Measurements from ENCODE around the gene RIMKLB.
A peak's percentile ranks its signal among the peaks of the same experiment; 100 is the strongest.

RIMKLB gene

DNA sequence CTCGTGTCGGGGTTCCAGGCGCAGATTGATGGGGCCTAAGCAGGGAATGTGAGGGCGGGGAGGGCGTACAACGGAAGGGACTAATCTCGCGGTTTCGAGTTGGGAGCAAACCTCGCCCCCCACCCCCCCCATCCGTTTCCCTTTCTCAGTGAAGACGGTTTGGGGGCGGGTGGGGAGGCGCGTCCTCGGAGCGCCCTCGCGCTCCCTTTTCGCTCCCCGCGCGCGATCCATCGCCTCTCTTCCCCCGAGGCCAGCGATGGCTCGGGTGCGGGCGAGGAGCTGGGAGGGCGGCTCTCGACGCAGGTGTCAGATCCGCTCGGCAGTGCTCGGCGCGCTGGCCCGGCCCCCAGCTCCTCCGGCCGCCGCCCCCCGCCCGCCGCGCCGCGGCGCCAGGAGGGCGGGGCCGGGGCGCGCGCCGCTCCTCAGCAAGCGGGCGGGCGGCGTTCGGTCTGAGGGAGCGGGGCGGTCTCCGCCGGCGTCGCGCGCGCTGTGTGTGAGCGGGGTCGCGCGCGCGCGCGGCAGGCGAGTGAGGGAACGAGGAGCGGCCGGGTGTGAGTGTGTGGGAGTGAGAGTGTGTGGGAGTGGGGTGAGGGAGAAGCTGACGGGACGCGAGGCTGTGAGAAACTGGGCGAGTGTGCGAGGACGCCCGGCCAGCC is at the start of gene RIMKLB:
Gene RIMKLB, plus strand, starts transcription at position 516 of the 656 bp plus-strand sequence. CDS start 15,876 bp downstream, outside the sequence.
- peak; percentile 26 for DNase-seq

DNA sequence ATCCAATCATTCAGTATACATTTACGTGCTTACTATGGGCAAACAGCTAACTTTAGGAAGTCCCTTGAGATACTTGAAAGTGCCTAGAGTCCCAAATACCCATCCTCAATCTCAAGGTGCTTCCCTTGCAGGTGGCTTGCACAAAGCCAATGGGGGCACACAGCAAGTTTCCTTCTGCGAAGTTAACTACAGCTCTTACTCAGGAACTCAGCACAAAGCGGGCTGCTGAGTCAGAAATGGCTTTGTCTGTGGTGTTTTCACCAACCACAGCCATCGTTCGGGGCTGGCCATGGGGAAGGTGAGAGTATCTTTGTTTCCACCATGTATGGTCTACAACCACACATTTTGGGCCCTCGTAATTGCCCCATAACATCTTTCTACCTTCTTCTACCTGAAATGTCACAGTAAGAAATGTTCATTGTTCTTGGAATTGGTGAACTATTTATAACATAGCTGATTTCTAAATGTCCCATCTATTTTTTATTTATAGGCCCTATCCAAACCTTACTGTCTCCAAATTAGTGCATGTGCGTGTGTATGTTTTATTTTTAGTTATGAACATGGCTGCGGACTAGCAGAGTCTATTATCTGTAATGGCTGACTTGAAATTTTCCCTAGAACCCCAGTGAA is 49.1 kb upstream of the RIMKLB start:
- no peak for DNase-seq

DNA sequence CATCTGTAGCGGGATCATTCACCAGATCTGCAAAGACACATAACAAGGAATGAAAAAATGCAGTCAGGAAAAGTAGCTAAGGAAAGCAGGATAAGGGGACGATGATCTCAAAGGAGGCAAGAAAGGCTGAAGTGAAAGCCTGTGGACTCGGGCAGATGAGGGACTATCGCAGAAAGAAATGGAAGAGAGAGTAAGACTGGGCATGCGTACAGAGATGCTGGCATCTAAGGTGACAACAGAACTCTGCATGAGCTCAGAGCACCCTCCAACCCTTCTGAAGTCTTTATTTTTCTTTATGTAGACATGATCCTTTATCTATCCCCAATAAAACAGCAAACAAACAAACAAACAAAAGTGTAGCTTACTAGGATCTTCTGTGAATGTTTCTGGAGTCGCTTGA is 42.4 kb upstream of the RIMKLB start:
- DNase-seq, result no peak

DNA sequence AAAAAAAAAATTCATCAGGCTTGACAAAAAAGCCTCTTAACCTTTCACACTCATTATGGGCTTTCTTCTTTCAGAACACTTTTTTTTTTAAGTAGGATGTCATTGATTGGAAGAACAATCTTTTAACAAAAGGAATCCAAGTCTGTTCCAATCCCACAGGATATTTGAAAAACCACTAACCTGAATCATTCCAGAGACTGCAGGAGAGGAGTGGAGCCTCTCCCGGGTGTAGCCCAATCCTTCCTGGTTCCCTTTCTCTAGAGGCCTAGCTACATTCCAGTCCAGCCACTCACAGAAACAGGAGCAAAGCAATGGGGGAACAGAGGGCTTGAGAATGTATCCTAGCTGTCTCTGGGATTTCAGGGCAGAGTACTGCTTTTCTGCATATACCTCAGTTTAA is 39.4 kb upstream of the RIMKLB start:
- no peak for DNase-seq

- no peak for DNase-seq
Observed at GRCh38 chr12:8661016-8661415, 36.8 kb upstream of the RIMKLB start.

GRCh38 chr12:8661751-8662150 is 36.0 kb upstream of the RIMKLB start:
- DNase-seq, result no peak

DNA sequence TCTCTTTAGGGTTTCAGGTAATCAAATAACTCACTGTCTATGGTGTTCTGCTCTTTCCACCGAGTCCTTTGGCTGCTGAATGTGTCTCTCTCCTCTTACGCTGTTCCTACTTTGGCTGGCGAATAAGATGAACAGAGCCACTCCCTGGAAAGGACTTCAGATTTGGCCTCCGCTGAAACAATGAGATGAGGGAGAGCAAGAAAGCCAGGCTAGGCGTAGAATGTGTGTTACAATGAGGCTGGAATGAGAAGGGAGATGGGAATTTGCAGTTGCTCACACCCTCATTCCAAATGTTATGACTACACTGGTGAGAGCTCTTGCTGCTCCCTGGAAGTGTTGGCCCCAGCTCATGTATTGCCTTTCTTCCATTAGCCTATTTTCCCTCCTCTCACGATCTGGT is 35.2 kb upstream of the RIMKLB start, which contains the start of gene MFAP5:
Gene MFAP5, minus strand, starts transcription at position 234 of the 400 bp plus-strand sequence. CDS start 722 bp downstream, outside the sequence.
- DNase-seq, result no peak

DNA sequence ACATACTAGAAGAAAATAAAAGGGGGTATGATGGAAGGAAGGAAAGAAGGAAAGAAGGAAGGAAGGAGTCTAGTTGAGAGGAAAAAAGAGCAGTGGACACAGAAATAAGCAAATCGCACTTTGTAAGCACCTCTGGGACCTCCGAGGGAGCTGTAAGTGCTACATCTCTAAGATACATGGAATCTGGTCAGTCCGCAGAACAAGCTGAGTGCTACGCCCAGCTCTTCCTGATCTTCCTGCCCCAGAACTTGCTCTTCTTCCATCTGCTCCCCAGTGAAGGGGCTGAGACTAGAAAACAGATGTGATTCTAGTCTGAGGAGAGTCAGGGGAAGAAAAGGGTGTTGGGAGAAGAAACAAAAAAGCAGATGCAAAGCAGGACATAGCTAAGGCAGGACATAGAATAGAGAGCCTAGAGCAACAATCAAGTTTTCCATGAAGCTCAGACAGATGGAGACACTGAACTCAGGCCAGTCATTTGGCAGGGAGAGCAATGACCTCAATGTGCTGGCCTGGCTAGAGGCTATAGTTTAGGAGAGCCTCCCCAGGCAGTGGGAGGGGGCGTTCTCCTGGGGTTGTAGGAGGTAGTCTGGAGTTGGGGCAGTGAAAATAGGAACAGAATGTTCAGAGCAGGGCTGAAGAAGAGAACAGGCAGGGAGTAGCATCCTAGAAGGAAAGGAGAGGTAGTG is 33.4 kb upstream of the RIMKLB start:
- no peak for DNase-seq

DNA sequence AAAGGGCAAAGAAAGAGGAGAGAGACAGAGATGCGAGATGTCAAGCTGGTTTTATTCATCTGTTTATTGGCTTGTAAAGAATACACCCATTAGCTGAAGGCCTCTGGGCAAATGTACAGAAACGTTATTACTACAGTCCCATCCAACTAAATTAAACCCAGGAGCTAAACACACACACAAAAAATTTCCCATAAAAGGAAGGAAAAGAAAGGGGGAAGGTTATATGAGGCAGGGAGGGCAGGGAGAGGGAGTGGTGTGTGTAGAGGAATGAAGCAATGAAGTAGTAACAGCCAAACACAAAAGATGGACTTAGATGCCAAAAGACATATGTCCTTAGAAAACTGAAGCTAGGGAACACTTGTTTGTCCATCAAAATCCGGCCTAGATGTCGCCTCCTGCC is 32.0 kb upstream of the RIMKLB start:
- no peak for DNase-seq

GRCh38 chr12:8667270-8667669 is 30.5 kb upstream of the RIMKLB start:
- no peak for DNase-seq

DNA sequence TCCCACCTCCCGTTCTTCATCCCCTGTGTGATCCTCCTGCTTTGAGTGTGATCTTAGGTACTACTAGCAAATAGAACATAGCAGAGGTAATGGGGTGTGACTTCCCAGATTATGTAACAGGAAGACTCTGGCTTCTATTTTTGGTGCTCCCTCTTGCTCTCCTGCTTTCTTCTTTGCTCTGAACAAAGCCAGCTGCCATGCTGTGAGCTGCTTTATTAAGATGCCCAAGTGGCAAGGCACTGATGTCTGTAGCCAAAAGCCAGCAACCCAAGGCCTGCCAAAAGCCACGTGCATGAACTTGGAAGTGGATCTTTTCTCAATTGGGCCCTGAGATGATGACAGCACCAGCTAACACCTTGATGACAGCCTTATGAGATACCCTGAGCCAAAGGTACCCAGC is 29.4 kb upstream of the RIMKLB start:
- DNase-seq, result no peak

DNA sequence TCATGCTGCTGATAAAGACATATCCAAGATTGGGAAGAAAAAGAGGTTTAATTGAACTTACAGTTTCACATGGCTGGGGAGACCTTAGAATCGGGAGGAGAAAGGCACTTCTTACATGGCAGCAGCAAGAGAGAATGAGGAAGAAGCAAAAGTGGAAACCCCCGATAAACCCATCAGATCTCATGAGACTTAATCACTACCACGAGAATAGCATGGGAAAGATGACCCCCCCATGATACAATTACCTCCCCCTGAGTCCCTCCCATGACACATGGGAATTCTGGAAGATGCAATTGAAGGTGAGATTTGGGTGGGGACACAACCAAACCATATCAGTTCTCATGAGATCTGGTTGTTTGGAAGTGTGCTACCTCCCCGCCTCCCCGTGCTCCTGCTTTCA is 25.4 kb upstream of the RIMKLB start:
- DNase-seq, result no peak

- DNase-seq, result no peak
Observed at GRCh38 chr12:8675591-8676036, 22.2 kb upstream of the RIMKLB start.

DNA sequence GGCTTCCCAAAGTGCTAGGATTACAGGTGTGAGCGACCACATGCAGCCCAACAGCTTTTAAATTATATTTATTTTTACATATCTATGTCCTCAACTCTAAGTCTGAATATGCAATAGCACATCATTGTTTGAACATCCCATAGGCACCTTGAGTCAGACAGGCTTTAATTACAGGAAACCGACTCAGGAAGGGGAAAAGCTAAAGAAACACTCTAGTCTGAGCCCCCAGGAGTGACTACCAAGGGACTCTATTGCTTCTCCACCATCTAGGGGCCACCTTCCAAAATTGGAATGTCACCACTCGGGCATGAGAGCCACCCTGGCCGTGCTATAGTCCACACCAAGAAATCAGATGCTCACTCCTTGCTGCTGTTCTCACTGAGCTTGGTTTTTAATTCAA is 21.1 kb upstream of the RIMKLB start:
- DNase-seq, result no peak

DNA sequence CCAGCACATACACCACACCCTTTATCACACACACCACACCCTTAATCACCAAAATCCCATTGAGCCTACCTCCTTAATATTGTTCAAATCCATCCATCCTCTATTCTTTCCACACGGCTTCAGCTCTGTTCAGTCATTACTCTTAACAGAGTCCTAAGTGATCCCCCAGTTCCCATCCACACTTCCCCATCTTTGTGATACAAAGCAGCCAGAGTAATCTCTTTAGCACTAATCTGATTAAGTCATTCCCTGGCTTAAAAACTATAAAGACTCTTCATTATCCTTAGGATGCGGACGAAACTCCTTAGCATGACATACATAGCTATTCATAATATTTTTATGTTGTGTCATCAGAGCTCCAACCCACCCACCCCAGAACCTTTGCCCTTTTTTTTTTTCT is 20.4 kb upstream of the RIMKLB start:
- DNase-seq, result no peak

DNA sequence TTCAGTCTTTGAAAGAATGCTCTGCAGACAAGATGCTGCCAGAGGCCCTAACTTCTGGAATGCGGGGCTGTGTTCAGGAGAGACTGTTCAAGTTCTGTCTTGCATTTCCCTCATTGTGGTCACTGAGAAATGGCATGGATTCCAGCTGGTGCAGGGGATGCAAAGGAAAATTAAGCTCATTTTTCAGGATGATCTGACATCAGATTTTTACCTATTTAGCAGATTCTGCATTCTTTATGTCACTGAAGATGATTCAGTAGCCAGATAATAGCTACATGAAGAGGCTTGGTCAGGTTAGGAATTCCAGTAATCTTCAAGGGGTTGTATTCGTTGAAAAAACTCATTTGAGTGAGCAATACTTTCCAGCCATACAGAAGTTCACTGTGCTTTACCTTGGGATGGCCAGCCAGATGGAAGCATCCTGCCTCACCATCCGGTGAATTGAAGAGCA is 19.1 kb upstream of the RIMKLB start:
- DNase-seq, result no peak

GRCh38 chr12:8680533-8680932 is 17.3 kb upstream of the RIMKLB start:
- no peak for DNase-seq

GRCh38 chr12:8681129-8681884 is 16.5 kb upstream of the RIMKLB start:
- DNase-seq, result no peak

DNA sequence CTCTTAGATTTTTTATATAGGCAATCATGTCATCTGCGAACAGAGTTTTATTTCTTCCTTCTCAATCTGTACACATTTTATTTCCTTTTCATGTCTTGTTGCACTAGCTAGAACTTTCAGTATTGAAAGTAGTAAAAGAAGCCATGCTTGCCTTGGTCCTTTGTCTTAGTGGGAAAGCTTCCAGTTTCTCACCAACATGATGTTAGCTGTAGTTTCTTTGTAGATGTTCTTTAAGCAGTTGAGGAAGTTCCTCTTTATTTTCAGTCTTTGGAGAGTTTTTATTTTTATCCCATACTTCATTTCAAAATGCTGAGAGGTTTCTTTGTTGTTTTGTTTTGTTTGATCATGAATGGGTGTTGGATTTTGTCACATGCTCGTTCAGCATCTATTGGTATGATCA is 12.7 kb upstream of the RIMKLB start:
- no peak for DNase-seq

DNA sequence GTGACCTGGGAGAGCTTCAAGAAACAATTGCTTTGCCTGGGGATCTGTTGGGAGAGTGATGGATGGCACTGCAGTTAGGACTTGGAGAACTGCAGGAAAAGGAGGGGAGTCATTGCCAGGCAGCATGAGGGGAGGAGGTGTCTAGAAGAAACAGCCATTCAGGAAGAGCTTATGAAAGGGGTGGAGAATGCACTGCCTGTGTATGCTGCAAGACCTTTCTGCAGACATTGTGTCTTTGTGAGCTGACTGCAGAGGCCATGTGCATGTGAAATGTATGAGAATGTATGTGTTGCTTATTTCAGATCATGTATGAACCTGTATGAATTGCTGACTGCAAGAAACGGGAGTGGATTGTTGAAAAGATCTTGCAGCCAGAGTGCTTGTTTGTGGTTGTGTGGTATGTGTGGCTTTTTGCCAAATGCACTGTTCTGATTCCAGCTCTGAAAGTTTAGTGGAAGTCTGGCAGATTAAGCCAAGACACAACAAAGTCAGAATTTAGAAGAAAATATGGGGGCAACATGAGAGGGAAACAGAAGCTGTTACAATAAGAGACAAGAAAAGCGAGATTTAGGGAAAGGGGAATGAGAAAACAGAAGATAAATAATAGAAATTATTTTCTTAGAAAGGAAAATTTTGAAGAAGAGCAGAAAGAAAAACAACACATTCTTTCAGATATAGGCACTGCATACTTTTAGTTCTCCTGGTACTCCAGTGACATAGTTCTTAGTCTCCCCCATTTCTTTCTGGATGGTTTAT is 9.8 kb upstream of the RIMKLB start:
- DNase-seq, result no peak

DNA sequence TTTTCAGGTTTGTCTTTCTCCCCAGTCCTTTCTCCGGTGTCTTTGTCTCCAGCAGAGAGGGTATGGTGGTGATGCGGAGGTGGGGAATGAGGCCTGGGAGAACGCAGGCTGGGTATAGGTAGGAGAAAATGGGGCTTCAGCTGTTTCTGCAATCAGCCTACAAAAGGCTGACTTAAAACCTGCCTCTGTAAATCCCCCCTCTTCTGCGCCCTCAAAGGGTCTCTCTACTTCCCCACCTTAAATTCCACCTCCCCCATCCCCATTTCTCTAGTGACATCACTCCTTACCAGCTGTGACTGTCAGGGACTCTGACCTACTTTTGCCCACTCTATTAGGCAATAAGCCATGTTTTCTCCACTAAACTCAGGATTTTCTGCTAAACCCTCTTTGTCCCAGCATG is 8.1 kb upstream of the RIMKLB start:
- no peak for DNase-seq

GRCh38 chr12:8692573-8692972 is 5.2 kb upstream of the RIMKLB start:
- no peak for DNase-seq

DNA sequence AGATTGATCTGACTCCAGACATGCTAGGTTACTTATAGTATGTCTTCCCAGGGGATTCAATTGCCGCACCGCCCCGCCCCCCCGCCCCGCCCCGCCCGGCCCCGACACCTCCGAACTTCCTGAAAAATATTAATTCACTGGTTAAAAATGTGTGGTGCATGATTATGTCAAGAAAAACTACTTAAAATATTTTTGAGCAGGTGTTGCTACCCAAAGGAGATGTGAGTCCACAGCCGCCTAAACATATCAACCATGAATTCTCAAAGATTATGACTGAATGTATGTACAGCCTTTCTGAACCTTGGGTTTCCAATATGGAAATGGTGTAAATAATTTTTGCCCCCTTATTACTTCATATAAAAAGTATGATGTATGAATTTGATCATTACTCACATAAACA is 2.7 kb upstream of the RIMKLB start:
- DNase-seq, result no peak

Data from NCI-H748 treated with DMSO at 0.1 percent for 48 hours (cell line).